RWPE2 (cell line): ENCODE measurements around the gene ARID3C.

Source experiments
- ATAC-seq: fragments of 200-7000 bp; cut with Tn5 transposase; 3 replicates; pipeline ENCODE4 v1.9.1; 2021; ENCODE audit warnings: low read depth
- DNase-seq: peaks from one replicate; pipeline ENCODE4 v3.0.0-alpha.2; 2020; ENCODE audit warnings: low spot score
- H3K27ac ChIP-seq: fragments of 450-650 bp; 2 replicates; pipeline ENCODE4 v1.5.1; 2017; ENCODE audit warnings: mild to moderate bottlenecking; ENCODE audit not compliant: poor library complexity, severe bottlenecking
- H3K27me3 ChIP-seq: fragments of 250-450 bp; sonication (Bioruptor Pico); 2 replicates; pipeline ENCODE4 v1.5.1; 2021; ENCODE audit warnings: mild to moderate bottlenecking, moderate library complexity; ENCODE audit not compliant: insufficient read depth, poor library complexity, severe bottlenecking
- H3K36me3 ChIP-seq: fragments of 250-450 bp; sonication (Bioruptor Pico); 2 replicates; pipeline ENCODE4 v1.5.1; 2020; ENCODE audit warnings: low read depth, mild to moderate bottlenecking, moderate library complexity
- H3K4me1 ChIP-seq: fragments of 250-450 bp; sonication (Bioruptor Pico); 2 replicates; pipeline ENCODE4 v1.5.1; 2021; ENCODE audit warnings: mild to moderate bottlenecking, moderate library complexity; ENCODE audit not compliant: insufficient read depth, poor library complexity, severe bottlenecking
- H3K4me3 ChIP-seq: fragments of 250-450 bp; sonication (Bioruptor Pico); 2 replicates; pipeline ENCODE4 v1.5.1; 2021; ENCODE audit warnings: mild to moderate bottlenecking, moderate library complexity; ENCODE audit not compliant: severe bottlenecking
- H3K9me3 ChIP-seq: fragments of 250-450 bp; sonication (Bioruptor Pico); 2 replicates; pipeline ENCODE4 v1.5.1; 2021; ENCODE audit warnings: mild to moderate bottlenecking, moderate library complexity; ENCODE audit not compliant: severe bottlenecking
- TF ChIP-seq, protein P1 (sequence below): fragments of 450-650 bp; IDR thresholded peaks from one replicate; pipeline ENCODE4 v1.5.1; 2017; ENCODE audit warnings: mild to moderate bottlenecking, moderate library complexity; ENCODE audit not compliant: poor library complexity, severe bottlenecking

The ARID3C gene

DNA sequence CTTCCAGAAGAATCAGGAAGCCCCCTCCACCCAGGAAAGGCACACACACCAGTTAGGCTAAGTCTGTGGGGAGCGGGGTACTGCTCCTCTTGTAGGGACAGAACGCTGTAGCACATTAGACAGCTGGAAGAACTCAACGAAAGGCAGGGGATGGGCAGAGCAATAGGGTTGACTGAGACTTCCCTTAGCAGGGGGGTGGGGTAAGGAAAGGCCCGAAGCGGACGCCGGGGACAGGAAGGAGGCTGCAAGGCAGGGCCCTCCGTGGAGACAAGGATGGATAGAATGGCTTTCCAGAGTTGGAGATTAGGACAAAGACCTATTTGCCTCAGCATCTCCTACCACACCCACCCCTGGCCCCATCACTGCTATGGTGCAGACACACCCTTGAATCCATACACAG is 53.6 kb downstream of the ARID3C start:
- Histone ChIP-seq H3K27ac (no peak overlapping the region), H3K27me3 (peaks cover 41% of the 10 kb centered on the region), H3K4me3 (no peak overlapping the region), H3K9me3 (no peaks in the 10 kb centered on the region), H3K36me3 (no peaks in the 10 kb centered on the region), H3K4me1 (no peaks in the 10 kb centered on the region)
- TF ChIP-seq, protein P1, sequence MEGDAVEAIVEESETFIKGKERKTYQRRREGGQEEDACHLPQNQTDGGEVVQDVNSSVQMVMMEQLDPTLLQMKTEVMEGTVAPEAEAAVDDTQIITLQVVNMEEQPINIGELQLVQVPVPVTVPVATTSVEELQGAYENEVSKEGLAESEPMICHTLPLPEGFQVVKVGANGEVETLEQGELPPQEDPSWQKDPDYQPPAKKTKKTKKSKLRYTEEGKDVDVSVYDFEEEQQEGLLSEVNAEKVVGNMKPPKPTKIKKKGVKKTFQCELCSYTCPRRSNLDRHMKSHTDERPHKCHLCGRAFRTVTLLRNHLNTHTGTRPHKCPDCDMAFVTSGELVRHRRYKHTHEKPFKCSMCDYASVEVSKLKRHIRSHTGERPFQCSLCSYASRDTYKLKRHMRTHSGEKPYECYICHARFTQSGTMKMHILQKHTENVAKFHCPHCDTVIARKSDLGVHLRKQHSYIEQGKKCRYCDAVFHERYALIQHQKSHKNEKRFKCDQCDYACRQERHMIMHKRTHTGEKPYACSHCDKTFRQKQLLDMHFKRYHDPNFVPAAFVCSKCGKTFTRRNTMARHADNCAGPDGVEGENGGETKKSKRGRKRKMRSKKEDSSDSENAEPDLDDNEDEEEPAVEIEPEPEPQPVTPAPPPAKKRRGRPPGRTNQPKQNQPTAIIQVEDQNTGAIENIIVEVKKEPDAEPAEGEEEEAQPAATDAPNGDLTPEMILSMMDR = no peak
- DNase-seq = no peak
- no peak for ATAC-seq

- H3K27me3 ChIP-seq = peaks cover 34% of the 10 kb centered on the region
Measured at GRCh38 chr9:34574571-34574970, 54.3 kb downstream of the ARID3C start.

DNA sequence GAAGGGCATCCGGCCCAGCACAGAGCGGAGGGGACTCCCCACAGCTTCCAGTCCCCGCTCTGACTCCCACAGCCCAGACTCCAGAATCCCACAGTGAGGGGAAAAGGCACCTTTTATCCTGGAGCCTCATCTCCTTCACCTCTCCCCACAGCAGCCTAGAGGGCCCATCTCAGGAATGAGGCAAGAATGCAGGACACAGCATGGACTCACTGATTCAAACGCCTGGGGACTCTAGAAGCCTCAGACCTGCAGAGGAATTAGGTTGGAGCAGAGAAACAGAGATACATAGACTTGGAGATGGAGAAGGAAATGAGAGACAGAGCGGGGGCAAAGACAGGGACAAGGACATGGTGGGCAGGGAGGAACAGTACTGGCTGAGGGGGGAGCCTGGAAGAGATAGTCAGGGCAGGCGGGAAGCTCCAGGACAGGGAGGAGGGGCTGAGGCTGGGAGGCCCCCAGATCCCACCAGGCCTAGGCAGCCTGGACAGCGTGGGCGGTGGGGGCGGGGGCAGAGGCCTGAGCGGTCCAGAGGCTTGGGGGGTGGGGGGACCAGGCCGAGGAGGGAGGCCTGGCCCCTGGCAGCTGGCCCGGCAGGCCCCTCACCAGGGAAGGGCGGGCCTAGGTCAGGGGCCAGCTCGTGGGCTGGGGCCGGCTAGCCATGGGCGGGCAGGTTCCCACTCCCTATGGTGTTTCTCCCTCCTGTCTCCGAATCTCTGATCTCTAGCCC is 55.1 kb downstream of the ARID3C start:
- Histone ChIP-seq H3K4me3 (no peak overlapping the region), H3K27ac (no peak overlapping the region), H3K36me3 (no peaks in the 10 kb centered on the region), H3K27me3 (peaks cover 28% of the 10 kb centered on the region), H3K4me1 (no peaks in the 10 kb centered on the region), H3K9me3 (no peaks in the 10 kb centered on the region)
- no peak for DNase-seq
- ATAC-seq = no peak
- TF ChIP-seq, protein P1 = no peak

More at GRCh38 chr9:34574571-34574970, 54.3 kb downstream of the ARID3C start:
- H3K36me3 ChIP-seq = no peaks in the 10 kb centered on the region
- TF ChIP-seq, protein P1 = no peak
- no peaks in the 10 kb centered on the region for H3K4me1 ChIP-seq
- no peak overlapping the region for H3K27ac ChIP-seq
- no peak overlapping the region for H3K4me3 ChIP-seq
- DNase-seq (no peak), ATAC-seq (no peak)
- H3K9me3 ChIP-seq = no peaks in the 10 kb centered on the region

DNA sequence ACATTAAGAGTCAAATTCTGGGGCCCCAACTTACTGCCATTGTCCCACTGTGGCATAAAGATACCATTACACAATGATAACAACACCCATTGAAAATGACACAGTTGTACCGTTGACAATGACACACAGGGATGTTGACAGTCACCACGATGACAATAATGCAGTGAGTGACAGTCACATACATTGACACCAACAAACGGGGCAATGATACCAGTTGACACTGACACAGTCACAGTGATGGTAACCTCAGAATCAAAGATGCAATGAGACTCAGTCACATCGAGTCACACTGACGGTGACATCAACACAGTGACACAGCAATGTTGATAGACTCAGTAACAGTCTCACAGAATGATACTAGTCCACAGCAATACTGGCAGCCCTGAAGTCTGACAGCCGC is 56.2 kb downstream of the ARID3C start:
- Histone ChIP-seq H3K27me3 (peaks cover 19% of the 10 kb centered on the region), H3K4me3 (no peak overlapping the region), H3K9me3 (no peaks in the 10 kb centered on the region), H3K4me1 (no peaks in the 10 kb centered on the region), H3K27ac (no peak overlapping the region), H3K36me3 (no peaks in the 10 kb centered on the region)
- DNase-seq = no peak
- ATAC-seq = no peak
- TF ChIP-seq, protein P1 = no peak

- no peaks in the 10 kb centered on the region for H3K9me3 ChIP-seq
- H3K27ac ChIP-seq = no peak overlapping the region
- no peaks in the 10 kb centered on the region for H3K4me1 ChIP-seq
- ATAC-seq (no peak), DNase-seq (no peak)
- H3K36me3 ChIP-seq = no peaks in the 10 kb centered on the region
- TF ChIP-seq, protein P1 = no peak
- peaks cover 14% of the 10 kb centered on the region for H3K27me3 ChIP-seq
- H3K4me3 ChIP-seq = no peak overlapping the region
Measured at GRCh38 chr9:34572092-34572491, 56.8 kb downstream of the ARID3C start.
